Mucosa of descending colon (tissue), 3 donors: ENCODE measurements around the gene ANKRD13D. TPM values are rescaled to one million over a fixed set of nuclear protein-coding genes. Genes with fewer than 3 reads are reported as not detected.

Experiments
- ATAC-seq: fragments of 200-7000 bp; cut with Tn5 transposase; one replicate; pipeline ENCODE4 v1.9.1; 2020; ENCODE audit warnings: mild to moderate bottlenecking, moderate library complexity
- DNase-seq, 3 donors: peaks; one replicate each; pipeline ENCODE4 v3.0.0-alpha.2; 2020
- H3K36me3 ChIP-seq: fragments of 200-600 bp; one replicate; pipeline ENCODE4 v1.8.0; 2021; ENCODE audit warnings: low read depth, mild to moderate bottlenecking
- H3K4me1 ChIP-seq: fragments of 200-600 bp; one replicate; pipeline ENCODE4 v1.8.0; 2021; ENCODE audit warnings: low read depth, mild to moderate bottlenecking
- H3K4me3 ChIP-seq: fragments of 200-600 bp; one replicate; pipeline ENCODE4 v1.8.0; 2021; ENCODE audit warnings: mild to moderate bottlenecking
- H3K9me3 ChIP-seq: fragments of 200-600 bp; one replicate; pipeline ENCODE4 v1.8.0; 2021; ENCODE audit warnings: mild to moderate bottlenecking
- intact Hi-C, 2 donors: fragments of 100-400 bp; cut with DNase I in 1 of 2; cut with micrococcal nuclease in 1 of 2; formaldehyde crosslinking; loops; one replicate each; pipeline versions ENCODE4 v1.11.0 to v1.11.1; 2022; cut with DNase I, micrococcal nuclease
- total RNA-seq, 3 donors: library from RNA; stranded (reverse); fragmentation: NEBNext Ultra II Directional in 2 of 3; extraction: Animal tissue kit (Norgen Biotek cat#: 25700) in 2 of 3; gene quantifications; one replicate each; pipeline versions ENCODE4 v1.2.1 to v1.2.4, GENCODE V29; 2021 to 2023
- TF ChIP-seq, protein P1 (sequence below): fragments of 200-600 bp; IDR thresholded peaks from one replicate; pipeline ENCODE4 v1.8.0; 2022; ENCODE audit warnings: antibody characterized with exemption, mild to moderate bottlenecking
- donor health status: DM: no; HTN: no; CAD: no; lungs with moderate emphysema.
- donor health status: DM: no; HTN: no; CAD: no.
- donor health status: DM: no; HTN: yes; CAD: no.

ANKRD13D gene
- total RNA-seq, 3 donors from 2014 or later: 20.0 to 46.3 (median 26.7) TPM

DNA sequence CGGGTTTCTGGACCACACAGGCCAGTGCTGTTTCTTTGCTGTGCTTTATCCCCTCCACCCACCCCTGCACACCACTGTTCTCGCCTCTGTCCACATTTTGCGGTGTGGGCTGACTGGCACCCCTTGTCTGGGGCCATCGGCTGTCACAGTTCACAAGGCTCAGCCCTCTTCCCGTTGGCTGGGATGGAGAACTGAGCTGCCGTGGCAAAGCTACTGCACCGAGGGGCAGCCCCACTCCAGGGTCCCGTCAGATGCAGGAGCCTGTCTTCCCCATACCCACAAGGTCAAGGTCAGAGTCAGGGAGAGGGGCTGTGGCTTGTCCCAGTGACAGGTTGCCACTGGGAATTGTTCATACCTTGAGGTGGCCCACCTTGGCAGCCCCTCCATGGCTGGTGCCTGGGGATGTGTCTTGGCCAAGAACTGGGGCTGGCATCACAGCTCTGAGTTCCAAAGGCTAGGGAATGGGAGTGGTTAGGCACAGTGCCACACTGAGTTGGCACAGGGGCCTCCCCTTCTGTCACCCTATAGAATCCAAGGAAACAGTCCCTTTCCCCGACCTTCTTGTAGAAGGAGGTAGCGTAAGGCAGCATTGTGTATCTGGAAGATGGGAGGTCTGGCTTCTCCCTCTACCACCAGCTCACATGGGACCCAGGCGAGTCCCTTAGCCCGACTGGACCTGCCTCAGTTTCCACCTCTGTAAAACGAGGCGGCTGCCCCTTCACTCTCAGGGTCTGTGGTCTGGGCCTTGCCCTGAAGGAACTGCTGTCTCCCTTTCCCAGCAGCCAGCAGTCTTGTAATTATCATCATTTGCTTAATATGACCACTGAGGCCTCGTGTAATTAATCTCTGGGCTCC lies 19.5 kb upstream of the ANKRD13D start:
- Histone ChIP-seq H3K4me3 (no peak overlapping the region), H3K36me3 (no peaks in the 10 kb centered on the region), H3K9me3 (no peaks in the 10 kb centered on the region), H3K4me1 (peaks cover 71% of the 10 kb centered on the region)
- ATAC-seq: peak; percentile 42
- DNase-seq: peak; percentile 71 to 82 (median 75)
- intact Hi-C loops: loop anchor here in 1 of 2 donors (5.0 kb wide), 1 partner anchor 48 kb away; no protein-coding TSS in a partner anchor
- TF ChIP-seq, protein P1, sequence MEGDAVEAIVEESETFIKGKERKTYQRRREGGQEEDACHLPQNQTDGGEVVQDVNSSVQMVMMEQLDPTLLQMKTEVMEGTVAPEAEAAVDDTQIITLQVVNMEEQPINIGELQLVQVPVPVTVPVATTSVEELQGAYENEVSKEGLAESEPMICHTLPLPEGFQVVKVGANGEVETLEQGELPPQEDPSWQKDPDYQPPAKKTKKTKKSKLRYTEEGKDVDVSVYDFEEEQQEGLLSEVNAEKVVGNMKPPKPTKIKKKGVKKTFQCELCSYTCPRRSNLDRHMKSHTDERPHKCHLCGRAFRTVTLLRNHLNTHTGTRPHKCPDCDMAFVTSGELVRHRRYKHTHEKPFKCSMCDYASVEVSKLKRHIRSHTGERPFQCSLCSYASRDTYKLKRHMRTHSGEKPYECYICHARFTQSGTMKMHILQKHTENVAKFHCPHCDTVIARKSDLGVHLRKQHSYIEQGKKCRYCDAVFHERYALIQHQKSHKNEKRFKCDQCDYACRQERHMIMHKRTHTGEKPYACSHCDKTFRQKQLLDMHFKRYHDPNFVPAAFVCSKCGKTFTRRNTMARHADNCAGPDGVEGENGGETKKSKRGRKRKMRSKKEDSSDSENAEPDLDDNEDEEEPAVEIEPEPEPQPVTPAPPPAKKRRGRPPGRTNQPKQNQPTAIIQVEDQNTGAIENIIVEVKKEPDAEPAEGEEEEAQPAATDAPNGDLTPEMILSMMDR: no peak

DNA sequence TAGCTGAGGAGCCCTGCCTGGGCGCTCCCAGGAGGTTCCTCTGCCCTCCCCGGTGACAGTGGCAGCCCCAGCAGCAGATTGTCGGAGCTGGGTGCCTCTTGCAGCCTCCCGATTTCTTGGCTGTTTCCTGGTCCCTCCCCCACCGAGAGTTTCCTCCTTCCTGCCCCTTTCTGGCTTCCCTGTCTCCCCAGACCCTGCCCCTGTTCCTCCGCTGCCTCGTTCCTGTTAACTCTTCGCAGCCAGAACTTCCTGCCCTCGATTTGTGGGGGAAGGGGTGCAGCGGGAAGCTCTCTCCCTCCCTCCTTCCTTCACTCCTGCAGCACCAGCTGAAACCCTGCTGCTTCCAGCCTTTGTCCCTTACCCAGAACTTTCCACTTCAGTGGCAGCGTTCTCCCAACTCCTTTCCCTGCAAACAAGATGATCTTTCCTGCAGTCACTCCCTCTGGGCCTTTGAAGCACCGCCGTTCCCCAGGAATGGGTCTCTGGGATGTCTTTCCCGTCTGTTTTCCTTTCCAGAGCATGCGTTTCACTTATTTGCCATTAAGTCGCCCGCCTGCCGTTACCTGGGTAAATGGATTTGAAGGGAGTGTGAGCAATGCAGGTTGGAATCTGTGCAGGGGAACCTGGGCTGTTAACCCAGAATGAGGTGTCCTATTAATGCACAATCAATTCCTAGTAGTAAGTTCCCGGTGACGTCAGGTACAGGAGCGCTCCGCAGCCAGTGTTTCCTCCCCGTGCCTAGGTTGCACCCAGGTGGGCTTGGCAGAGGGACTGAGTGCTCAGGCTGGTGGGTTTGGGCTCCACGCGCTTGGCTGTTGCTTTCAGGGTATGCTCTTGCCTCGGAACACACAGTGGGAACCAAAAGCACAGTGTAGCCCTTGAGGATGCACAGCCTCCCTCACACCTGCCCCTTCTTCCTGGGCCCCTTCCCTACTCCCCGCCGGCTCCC lies 18.6 kb upstream of the ANKRD13D start:
- Histone ChIP-seq H3K36me3 (no peaks in the 10 kb centered on the region), H3K4me3 (no peak overlapping the region), H3K4me1 (peaks cover 80% of the 10 kb centered on the region), H3K9me3 (no peaks in the 10 kb centered on the region)
- peak; percentile 66 to 82 (median 67) for DNase-seq
- intact Hi-C loops: no loop called here
- peak; percentile 32 for ATAC-seq
- TF ChIP-seq, protein P1: no peak

DNA sequence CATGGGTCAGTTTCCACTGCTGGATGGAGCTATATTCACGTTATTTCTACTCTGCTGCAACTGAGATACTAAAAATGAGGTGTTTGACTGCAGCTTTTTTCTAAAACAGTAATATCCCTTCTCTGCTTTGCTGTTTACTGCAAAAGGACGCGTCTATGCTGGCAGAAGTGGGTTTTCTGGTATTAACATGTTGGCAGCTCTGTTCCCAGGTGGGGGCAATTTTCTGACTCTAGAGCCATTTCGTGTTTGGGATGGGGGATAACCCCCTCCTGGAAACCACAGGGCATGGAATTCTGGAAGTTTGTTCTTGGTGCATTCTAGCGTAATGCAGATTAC lies 17.9 kb upstream of the ANKRD13D start:
- Histone ChIP-seq H3K9me3 (no peaks in the 10 kb centered on the region), H3K4me1 (peaks cover 82% of the 10 kb centered on the region), H3K4me3 (no peak overlapping the region), H3K36me3 (no peaks in the 10 kb centered on the region)
- TF ChIP-seq, protein P1: no peak
- intact Hi-C loops: no loop called here
- DNase-seq: peak in 1 of 3 donors; percentile 19
- ATAC-seq: no peak

DNA sequence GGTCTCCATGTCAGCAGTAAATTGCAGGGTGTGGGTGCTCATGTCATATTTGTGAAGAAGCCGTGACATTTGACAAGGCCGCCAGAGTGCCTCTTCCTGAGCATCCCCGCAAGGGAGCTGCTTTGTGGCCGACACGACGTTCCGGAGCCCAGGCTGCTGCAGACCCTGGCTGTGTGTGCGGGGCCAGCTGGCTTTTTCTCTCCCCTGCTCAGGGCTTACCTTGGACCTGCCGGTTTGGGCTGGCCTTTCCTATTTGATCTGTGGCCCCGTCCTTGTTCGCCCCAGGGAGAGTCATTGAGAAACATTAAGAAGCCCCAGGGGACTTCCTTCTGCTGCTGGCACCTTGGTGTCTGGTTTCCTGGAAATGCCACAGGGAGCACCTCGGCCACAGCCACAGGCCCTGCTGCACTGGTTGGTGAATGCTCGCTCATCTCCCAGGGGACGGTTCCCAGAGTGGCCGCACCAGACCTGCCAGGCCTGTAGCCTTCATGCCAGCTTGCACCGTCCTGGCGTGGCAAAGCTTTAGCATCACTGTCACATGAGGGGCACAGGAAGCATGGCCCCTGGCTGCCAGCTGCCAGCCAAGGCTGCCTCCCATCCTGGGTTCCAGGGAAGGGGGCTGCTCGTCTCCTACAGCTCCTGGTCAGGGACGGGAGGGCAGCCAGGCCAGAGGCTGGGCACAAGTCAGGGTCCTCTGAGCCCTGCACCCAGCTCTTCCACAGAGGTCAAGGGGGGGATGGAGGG lies 17.4 kb upstream of the ANKRD13D start:
- TF ChIP-seq, protein P1: no peak
- H3K4me1 ChIP-seq: peaks cover 87% of the 10 kb centered on the region
- ATAC-seq: no peak

More for the DNA sequence above, 17.4 kb upstream of the ANKRD13D start:
- peak in 2 of 3 donors; percentile 41 to 75 for DNase-seq
- intact Hi-C loops: no loop called here
- Histone ChIP-seq H3K9me3 (no peaks in the 10 kb centered on the region), H3K4me3 (no peak overlapping the region), H3K36me3 (no peaks in the 10 kb centered on the region)
